Daoy (cell line): ENCODE results near the gene SLC24A1. TPM values are rescaled to one million over a fixed set of nuclear protein-coding genes. Genes with fewer than 3 reads are reported as not detected.

ENCODE experiments used
- DNase-seq: peaks from one replicate; pipeline ENCODE4 v3.0.0-alpha.2; 2015; ENCODE audit warnings: low read depth
- total RNA-seq: library from RNA; depleted of rRNA; stranded (reverse); fragments of >200 nt; shearing (Covaris generic); gene quantifications from 2 replicates; pipeline ENCODE4 v1.2.3, GENCODE V29; 2014

SLC24A1 gene
- total RNA-seq, 1 experiment from 2014 or later = 2.9 TPM

- DNase-seq = no peak
Measured at GRCh38 chr15:65618560-65619109, 3.1 kb upstream of the SLC24A1 start.

DNA sequence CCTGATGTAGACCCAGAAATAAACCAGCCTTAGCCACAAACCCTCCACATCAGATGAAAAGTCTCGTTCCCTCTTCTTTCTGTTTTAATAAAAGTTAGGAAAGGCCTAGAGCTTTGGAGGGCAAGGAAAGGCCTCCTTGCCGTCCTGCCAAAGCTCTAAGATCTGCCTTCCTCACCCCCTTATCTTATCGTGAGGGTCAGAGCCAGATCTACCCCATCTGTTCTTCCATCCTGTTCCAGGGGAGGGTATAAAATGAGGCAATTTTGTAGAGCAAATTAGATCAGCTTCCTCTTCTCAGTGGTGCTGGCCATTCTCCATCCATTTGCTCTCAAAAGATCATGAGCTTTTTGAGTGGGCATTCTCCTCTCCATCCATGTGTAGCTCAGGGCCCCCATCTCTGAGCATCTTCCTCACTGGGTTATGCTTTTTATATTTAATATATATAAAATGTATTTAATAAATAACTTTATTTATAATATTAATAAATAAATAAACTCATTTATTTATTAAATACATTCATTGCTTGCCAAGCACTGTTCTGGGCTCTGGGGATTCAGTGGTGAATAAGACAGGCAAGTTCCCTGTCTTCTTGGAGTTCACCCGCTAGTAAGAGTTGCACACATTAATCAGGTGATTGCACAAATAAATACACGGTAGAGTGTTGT is 2.0 kb upstream of the SLC24A1 start:
- no peak for DNase-seq

DNA sequence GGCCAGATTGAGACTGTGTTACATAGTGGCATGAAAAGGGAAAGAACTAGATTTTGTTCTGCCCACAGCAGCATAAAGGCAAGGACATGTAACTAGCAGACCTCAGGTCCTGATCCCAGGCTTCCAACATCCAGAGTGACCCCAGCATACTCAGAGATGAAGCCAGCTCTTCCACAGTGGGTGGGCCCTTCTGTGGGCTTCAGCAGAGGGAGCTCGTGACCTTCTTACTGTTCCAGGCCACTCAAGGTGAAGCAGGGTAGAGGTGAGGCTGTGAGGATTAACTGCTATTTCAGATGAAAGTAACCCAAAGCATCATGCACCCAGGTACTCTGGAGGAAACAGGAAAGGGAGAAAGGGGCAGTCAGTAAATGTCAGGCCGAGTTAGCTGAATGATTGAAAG is 905 bp upstream of the SLC24A1 start:
- no peak for DNase-seq

GRCh38 chr15:65623103-65623502 is 1.4 kb downstream of the SLC24A1 start:
- DNase-seq = no peak

DNA sequence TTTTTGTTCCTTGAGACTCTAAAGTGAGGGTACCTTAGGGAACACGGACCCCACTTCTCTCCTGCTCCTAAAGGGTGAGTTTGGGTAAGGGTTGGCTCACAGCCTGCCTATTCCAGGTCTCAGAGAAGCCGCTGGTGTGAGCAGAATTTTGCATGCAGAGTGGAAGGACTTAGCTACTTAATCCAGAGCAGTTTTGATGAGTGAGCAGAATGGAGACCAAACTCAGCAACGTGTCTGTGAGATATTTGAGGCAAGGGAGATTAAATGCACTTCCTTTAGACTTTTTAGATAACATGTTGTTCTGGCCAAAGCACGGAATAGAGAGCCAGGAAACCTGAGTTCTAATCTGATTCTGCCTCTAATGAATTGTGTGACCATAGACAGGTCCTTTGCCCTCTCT is 5.1 kb downstream of the SLC24A1 start:
- no peak for DNase-seq

- no peak for DNase-seq
Measured at GRCh38 chr15:65629548-65629947, 7.8 kb downstream of the SLC24A1 start.

DNA sequence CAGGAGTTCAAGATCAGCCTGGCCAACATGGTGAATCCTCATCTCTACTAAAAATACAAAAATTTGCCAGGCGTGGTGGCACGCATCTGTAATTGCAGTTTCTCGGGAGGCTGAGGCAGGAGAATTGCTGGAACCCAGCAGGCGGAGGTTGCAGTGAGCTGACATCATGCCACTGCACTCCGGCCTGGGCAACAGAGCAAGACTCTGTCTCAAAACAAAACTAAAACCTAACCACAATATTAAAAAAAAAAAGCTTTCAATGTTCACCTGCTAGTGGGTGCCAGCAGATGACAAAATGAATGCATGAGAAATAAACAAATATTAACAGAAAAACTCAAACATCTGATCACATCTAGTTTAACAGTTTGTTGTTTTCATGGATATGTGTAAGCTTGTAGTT is 9.0 kb downstream of the SLC24A1 start:
- no peak for DNase-seq

DNA sequence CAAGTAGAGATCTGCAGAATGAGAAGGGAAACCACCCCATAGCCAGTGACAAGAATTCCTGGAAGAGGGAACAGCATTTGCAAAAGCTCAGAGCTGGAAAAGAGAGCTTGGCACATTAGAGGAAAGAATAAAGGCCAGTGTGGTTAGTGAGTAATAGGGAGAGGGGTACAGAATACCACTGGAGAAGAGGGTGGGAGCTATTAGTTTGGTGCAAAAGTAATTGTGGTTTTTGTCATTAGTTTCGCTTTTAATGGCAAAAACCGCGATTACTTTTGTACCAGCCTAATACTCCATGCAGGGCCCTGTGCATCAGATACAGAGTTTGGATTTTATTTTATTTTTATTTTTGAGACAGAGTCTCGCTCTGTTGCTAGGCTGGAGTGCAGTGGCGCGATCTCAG is 9.8 kb downstream of the SLC24A1 start:
- no peak for DNase-seq

DNA sequence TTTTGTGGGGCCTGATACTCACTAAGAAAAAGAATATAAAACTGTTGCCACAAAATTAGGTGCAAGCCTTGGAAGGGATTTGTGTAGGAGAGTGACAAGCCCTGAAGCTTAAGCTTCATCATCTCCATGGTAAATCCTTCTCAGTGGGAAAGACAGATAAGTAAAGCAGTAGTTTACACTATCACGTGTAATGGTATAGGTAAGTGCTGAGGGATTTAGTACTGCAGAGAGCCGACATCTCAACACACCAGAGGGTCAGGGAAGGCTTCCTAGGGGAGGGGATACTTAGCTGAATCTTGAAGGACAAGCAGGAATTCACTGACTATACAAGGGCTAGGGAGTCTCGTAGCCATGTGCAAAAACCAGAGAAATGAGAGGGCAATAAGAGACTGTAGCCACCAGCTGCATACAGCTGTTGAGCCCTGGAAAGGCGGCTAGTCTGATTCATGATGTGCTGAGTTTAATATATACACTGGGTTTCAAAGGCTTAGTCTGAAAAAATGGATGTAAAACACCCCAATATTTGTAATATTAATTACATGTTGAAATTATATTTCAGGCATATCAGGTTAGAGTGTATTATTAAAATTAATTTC is 11.1 kb downstream of the SLC24A1 start:
- DNase-seq = no peak

- no peak for DNase-seq
Measured at GRCh38 chr15:65633752-65634151, 12.0 kb downstream of the SLC24A1 start.

- DNase-seq = no peak
Measured at GRCh38 chr15:65634356-65634755, 12.6 kb downstream of the SLC24A1 start.

DNA sequence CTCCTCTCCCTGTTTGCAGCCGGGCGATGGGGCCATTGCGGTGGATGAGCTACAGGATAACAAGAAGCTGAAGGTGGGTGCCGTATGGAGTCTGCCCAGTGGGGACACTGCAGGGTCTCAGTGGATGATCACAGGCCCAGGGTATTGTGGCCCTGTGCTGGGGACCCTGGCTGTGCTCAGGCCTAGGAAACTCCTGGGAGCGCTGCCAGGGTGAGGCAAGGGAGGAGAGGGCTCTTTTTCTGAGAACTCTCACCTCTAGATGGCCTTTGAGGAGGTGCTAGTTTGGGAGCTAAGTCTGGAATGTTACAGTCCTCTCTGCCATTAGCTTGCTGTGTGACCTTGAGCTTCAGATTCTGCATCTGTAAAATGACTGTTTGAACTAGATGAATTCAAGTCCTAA is 16.4 kb downstream of the SLC24A1 start:
- DNase-seq = no peak

- DNase-seq = peak; percentile 72
Measured at GRCh38 chr15:65638681-65639089, 16.9 kb downstream of the SLC24A1 start.

GRCh38 chr15:65639509-65639908 is 17.8 kb downstream of the SLC24A1 start:
- DNase-seq = no peak

DNA sequence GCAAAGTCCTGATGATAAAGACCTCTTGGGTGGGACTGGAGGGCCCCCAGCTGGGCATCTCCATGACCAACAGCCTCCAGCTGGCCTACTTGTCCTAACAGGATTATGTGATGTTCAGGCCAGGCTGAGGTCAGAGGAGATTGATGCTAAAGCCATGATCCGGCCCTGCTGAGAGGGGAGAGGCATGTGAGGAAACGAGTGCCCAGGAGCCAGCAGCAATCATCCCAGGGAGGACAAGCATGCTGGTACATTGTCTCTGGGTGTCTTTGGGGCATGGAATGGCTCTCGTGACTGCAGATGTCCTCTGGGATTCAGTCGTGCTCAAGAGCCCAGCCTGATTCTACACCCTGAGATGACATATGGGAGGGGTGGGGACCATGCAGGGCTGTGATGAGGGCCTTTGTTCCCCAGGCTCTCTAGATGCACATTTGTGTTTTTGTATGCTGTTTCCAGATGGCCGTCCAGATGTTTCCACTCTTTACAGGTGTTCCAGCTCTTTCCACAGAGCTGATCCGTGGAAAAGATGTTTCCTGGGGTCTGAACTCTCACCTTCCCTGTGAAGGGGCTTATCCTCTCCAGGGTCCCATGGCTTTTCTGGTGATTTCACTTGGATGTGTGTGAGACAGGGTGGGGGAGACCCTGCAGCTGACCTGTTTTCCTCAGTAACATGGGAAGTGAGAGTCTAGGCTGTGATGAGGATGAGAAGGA is 20.2 kb downstream of the SLC24A1 start:
- no peak for DNase-seq

- no peak for DNase-seq
Measured at GRCh38 chr15:65642594-65642993, 20.9 kb downstream of the SLC24A1 start.

DNA sequence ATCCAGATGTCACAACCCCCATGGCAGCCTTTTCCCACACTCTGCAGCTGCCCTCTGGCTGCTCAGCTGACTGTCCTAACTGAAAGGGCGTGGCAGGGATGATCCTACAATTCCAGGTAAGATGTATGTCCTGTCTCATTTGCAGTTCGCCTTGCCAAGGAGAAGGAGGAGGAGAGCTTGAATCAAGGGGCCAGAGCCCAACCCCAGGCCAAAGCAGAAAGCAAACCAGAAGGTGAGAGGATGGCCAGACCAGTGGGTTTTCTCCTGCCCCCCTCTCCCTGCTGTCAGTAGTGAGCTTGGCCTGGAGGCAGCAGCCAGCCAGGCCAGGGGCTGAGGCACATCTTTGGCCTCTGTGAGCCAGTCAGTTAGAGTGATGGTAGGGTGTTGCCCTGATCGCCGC is 22.5 kb downstream of the SLC24A1 start:
- DNase-seq = no peak

GRCh38 chr15:65645392-65645791 is 23.7 kb downstream of the SLC24A1 start:
- DNase-seq = no peak

DNA sequence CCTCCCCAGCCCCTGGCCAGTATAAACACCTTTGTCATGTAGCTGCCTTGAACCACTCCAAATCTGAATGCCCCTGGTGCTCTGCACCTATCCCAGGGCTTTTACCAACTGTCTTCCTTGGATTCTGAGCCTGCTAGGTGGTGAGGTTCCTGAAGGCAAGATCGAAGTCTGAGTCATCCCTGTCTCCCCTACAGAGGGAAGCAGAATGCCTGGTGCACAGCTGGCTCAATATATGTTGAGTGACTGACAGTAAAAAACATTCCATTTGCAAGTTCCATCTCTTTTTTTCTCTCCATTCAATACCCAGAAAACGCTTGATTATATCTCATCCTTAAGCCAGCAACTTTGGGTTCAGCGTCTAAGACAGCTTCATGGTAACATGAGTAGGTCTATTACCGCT is 24.7 kb downstream of the SLC24A1 start:
- no peak for DNase-seq

DNA sequence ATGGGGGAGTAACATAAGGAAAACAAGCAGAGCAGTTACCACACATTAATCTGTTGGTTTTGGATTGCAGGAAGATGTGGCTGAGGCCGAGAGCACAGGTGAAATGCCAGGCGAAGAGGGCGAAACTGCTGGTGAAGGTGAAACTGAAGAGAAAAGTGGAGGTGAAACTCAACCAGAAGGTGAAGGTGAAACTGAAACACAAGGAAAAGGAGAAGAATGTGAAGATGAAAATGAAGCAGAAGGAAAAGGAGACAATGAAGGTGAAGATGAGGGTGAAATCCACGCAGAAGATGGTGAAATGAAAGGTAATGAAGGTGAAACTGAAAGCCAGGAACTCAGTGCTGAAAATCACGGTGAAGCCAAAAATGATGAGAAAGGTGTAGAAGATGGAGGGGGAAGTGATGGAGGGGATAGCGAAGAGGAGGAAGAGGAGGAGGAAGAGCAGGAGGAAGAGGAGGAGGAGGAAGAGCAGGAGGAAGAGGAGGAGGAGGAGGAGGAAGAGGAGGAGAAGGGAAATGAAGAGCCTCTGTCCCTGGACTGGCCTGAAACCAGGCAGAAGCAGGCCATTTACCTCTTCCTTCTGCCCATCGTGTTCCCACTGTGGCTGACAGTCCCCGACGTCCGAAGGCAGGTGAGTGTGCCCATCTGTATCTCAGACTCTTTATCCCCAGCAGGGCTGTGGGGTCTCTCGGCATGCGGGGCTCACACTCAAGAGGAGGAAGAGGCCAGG is 28.7 kb downstream of the SLC24A1 start:
- no peak for DNase-seq

- no peak for DNase-seq
Measured at GRCh38 chr15:65651042-65651322, 29.2 kb downstream of the SLC24A1 start.
